Ureter (tissue), 1 donor: ENCODE measurements around the gene PAK1. TPM values are rescaled to one million over a fixed set of nuclear protein-coding genes. Genes with fewer than 3 reads are reported as not detected.

ENCODE experiments used
- DNase-seq: peaks from one replicate; pipeline ENCODE4 v3.0.0-alpha.2; 2020; ENCODE audit warnings: low spot score
- total RNA-seq: library from RNA; stranded (reverse); gene quantifications from one replicate; pipeline ENCODE4 v1.2.4, GENCODE V29; 2023
- donor health status: DM: yes; HTN: yes; CAD: no.

The PAK1 gene
- total RNA-seq, 1 donor from 2014 or later, result 56.7 TPM

DNA sequence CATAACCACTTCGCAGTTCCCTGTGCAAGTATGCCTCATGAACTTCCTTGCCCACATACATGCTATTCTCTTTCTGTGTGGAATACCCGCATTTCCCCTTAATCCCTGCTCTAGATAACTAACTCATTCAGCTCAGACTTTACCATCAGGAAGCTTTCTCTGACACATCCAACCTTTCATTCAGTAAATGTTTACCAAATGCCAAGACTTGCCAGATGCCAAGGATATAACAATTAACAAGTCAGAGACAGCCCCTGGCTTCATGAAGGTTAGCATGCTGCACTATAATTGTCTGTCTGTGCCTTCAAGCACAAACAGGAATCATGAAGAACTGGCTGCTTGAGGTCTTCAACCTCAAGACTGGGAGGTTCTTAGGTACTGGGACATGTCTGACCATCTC, 101.2 kb downstream of the PAK1 start:
- DNase-seq, result no peak

DNA sequence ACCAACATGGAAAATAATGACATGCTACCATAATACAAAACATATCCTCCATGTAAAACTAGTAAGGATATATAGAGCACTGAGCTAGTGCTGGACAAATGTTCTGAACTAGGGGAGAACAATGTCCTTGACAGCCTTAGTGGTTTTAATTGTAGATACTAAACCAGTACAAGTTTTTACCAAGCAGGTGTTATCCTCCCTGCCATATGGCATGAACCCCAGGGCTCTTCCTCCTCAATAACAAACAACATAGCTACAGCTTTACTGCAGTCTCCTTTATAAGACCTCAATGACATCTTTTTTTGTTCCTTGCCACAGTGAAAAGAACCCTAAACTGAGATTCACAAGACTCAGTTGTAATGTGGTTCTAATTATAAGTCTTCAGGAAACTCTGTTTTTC, 102.2 kb downstream of the PAK1 start:
- no peak for DNase-seq

DNA sequence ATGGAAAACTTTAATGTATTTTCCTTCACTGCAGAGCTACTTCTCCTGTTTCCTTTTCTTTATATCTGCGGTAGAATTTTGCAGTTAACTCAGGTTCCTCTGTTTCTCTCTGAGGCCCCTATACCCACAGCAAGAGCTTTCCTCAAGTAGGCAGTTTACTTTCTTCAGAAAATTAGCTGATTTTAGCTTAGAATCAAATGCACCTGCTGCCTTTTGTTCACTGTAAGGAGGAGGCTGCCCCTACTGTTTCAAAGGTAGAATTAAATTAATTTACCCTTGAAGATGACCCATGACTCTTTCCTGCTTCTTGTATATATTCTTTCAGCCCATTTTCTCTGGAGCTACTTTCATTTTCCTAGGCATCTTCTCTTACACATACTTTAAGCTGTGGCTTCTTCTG, 103.7 kb downstream of the PAK1 start:
- DNase-seq, result no peak

DNA sequence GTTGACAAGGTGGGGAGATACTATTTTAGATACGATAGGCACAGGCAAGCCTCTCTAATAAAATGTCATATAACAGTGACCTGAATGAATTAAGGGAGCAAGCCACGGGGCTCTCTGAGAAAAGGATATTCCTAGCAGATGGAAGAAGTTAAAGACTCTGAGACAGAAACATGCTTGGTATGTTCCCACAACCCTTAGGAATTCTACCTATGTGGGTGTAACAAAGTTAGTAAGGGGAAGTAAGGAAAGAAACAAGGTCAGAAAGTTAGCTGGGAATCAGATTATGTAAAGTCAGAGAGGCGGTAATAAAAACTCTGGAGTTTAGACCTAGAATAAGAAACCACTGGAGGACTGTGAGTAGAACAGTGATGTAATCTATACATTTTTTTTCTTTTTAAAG, 112.7 kb downstream of the PAK1 start:
- no peak for DNase-seq

DNA sequence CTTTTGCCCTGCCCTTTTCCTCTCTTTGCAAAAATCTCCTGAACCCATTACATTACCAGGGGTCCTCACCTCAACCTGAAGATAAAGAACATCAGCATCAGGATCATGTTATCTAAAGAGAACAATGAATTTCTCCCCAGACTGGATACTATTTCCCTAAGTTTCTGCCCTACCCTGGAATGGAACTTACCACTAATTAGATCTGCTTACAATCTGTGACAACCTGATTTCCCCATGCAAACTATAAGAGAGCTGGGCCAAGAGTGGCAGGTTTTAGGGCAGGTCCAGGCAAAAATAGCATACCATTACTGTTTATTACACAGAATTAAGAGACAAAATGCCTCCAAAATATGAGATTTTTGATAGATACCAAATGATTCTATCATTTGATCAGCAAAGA, 114.4 kb downstream of the PAK1 start:
- no peak for DNase-seq

DNA sequence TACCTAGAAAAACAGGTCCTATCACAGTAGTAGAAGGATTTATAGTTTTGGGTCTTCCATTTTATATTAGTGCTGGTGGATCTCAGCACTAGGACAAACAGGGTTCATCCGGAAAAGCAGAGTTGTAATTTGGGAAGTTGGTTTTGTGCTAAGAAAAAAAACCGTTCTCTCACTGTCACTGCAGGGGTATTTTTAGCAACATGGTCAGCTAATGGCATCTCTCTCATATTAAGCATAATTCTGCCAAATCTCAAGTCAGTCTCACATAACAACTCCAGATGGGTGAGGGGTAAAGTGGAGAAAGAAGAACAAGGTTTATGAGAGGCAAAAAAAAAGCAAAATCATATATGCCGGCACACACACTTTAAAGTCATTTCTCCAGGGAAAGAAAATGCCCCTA, 120.8 kb downstream of the PAK1 start:
- DNase-seq, result no peak

DNA sequence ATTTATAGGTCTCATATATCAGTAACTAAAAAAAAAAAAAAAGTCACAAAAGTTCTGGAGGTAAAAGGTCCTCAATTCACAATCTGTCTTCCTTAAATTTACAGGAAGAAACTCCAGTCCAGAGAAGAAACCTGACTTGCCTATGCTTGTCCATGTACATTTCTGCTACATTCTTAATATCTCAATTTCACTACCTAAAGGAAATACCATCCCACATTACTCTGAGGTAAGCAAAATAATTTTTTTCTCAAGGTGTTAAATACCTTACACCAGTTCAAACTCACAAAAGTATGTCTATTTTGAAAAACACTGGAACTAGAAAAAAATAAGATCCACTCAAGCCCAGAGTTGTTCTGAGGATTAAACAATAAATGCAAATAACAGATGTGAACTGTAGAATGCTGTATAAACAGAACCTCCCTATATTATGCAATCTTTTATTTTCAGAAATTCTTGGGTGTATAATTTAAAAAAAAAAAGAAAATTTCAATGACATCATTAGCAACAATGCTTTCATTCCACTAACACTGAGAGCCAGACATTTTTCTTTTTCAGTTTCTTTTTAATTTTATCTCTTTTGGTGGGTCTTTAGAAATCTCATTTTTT, 122.5 kb downstream of the PAK1 start:
- DNase-seq, result no peak

DNA sequence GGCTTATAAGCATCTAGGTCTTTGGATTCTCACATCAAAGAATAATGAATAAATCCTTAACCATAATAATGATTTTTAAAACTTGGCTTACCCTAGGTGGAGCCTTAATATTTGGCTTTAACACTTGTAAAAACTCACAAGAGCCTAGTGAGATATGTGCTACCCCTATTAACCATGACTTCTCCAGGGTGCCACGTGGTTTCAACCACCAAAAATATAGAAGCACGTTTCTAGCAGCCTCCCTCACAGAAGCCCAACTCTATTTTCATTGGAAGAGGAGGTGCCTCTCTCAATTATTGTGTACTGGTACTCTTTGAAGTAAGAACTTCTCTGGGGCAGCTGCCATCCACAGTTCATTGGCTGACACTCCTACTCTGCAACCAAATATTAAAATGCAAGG, 125.9 kb downstream of the PAK1 start:
- DNase-seq, result no peak

DNA sequence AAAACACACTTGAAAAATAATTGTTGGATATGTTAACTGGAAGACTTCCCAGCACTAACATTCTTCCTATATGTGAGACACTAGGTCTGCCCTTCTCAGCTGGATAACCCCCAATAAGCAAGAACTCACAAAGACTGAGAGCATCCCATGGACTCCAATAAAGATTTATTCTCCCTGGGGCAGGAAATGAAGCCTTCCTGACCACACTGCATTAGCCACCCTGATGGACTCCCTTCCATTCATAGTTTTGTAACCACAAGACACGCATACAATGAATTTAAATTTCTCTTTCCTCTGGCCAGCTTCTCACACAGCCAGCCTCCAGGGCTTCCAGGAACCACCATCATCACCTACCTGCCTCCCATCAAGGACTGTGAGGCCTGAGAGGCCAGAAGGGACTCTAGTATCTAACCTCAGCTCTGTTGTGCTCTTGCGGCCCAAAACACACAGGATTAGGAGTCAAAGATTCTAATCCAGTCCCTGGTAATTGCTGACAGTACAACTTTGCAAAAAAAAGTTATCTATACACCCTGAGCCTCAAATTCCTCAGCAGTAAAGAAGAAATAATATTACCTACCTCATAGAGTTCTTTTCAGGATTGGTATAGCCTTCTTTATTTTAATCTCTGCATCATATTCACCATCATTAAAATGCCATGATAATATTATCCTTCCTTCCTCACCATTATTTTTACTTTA, 126.8 kb downstream of the PAK1 start:
- DNase-seq, result no peak

DNA sequence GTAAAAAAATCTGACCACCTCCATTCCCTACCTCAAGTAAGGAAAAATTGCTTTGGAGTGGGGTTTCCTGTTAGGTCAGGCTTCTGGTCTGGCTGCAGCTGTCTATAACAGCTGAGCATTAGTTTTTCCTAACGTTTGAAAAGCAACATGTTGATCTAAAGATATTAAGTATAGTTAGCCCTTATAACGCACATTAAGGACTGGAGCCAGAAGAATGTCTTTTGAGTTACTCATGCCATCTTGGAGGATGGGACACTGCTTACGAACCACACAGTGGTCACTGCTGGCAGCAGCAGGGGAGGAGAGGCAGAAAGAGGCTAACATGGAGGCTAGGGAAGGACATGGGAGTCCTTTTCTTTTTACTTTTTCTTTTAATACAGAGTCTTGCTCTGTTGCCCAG, 128.3 kb downstream of the PAK1 start:
- no peak for DNase-seq

DNA sequence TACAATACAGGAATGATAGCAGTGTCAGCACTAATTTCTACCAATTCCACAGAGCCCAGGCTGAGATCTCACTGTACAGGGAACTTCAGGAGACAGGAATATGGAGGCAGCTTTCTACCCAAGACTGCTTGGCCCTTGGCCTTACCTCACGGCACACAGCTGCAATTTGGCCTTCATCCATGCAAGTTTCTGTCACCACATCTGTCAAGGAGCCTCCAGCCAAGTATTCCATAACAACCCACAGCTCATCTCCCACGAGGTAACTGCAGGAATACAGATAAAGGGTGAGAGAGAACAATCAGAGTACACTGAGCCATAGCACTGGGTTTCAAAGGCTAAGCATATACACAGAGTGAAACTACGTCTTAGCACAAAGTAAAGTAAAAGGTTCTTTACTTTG, 133.4 kb downstream of the PAK1 start:
- DNase-seq, result no peak

DNA sequence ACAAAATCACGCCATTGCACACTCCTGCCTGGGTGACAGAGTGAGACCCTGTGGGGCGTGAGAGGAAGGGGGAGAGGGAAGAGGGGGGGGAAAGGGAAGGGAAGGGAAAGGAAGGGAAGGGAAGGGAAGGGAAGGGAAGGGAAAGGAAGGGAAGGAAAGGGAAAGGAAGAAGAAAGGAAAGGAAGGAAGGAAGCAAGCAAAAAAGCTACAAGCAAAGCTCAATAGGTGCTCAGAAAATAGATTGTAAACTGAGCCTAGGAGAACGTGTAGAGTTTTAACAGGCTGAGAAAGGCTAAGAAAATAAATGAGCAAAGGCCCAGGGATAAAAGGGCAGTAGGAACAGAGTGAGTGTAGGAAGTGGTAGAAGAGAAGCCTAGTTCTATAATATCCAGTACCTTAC, 141.6 kb downstream of the PAK1 start:
- no peak for DNase-seq

DNA sequence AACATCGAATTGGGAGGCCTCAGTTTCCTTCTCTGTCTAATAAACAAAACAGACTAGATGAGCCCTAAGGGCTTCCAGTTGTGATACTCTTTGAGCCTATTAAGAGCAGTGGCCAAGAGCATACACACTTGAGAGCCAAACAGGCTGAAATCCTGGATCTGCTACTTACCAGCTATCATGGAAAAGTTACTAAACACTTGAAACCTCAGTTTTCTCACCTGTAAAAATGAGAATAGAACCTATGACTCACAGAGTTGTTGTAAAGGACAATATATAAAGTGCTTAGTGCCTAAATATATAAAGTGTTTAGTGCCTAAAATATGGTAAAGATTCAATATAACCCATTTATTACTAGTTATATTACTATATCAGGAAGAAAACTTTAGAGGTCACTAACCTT, 148.7 kb downstream of the PAK1 start:
- no peak for DNase-seq

DNA sequence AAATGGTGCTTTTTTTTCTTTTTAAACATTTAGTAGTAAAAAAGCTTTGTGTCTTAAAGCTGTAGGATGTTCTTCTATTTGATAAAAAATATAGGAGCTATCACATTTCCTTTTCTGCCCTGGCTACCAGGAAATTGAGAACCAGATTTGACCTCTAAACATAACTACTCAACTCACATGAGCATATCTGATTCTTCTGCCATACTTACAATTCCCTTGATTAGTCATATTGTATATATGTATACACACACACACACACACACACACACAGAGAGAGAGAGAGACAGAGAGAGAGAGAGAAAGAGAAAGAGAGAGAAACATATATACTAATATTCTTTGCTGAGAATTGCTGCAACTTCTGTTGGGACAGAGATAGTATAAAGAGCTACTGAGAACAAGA, 149.4 kb downstream of the PAK1 start:
- no peak for DNase-seq

DNA sequence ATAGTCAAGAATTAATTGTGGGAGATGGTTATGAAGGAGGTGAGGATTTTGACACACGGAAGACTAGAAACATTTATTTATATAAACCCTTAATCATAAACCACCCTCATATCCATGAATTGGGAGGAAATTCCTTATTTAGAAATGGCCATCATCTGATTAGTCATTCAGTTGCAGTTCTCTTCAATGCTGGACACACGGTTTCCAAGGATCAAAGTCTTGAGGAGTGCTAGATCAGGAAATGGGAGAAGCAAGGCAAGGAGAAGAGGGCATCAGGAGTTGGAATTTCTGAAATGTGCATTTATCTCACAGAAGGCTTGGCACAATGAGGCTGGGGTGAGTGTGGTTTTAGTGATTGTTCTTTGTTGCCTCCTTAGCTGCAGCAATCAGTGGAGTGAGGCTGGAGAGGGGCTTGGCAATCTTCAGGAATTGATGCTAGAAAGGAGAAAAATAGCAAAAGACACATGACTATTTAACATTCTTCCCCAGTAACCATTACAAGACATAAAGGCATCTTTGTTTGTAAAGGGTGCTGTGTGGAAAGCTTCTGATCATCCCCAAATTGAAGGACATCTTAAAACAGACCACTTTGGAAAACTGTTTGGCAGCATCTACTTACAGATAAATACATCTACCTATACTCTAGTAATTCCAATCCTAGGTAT, 150.8 kb downstream of the PAK1 start:
- no peak for DNase-seq

DNA sequence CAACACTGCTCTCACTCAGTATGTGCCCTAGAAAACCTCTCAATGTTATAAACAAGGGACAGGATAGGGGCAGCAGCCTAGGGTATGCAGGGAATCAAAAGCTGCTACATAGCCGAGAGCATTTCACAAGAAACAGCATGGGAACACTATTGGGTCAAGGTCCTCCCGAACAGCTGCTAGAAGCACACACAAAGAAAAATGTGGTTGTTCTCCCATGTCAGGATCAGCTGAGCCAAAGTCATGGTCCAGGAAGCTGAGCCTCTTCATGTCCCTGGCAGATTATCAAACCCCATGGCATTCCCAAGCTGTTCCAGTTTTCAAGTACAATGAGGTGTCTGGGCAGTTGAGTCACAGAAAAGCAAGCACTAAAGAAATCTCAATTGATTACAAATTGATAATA, 151.4 kb downstream of the PAK1 start:
- DNase-seq, result no peak

DNA sequence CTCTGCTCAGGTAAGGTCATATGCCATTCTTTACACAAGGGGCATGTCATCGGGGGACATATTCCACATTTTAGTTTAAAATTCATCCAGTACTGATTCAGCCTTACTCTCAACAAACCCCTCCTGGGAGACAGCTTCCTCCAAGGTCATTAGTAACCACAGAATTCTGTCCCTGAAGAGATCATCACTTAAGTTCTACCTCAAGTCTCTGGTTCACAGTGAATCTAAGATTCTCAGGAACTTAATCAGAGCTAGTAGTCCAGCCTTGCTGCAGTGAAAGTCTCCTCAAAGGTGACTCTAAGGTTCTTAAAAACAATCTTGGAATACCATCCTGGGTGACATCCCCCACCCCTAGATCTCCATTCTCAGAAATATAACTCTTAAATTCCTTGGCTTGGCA, 153.5 kb downstream of the PAK1 start:
- DNase-seq, result no peak

DNA sequence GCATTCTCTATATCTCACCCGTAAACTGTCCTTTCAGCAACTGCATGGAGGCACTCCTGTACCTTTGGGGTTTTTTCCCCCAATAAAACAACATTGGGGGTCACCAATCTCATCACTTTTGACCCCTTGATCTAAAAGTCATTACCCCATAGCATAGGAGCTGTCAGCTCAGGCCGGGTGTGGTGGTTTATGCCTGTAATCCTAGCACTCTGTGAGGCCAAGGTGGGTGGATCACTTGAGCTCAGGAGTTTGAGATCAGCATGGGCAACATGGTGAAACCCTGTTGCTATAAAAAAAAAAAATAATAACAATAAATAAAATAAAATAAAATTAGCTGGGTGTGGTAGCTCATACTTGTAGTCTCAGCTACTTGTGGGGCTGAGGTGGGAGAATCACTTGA, 155.3 kb downstream of the PAK1 start:
- no peak for DNase-seq

DNA sequence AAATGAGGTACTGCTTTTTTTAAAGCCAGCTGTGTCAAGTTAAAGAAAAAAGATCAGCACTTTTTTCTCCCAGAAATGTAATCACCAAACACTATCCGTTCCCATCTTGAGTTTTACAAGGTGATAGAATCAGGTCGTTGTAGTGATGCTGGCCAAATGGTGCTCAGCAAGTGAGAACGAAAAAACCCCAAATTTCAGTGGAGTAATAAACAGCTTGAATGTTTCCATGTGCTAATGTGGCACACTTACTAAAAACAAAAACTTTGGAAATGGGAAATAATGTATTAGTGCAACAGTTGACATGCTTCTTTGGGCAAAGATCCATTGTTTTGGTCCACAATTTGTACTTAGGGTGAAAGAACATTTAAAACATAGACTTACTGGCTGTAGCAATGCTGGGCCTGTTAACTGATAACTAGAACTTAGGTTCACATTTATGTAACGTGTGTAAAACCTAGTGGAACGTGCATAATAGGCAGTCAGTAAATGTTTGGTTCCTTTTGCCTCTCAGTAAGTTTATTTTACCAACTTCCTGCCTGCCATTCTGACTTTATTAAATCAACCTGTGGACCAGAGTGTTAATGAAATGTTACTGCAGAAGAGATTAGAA, 157.1 kb downstream of the PAK1 start:
- DNase-seq, result no peak

DNA sequence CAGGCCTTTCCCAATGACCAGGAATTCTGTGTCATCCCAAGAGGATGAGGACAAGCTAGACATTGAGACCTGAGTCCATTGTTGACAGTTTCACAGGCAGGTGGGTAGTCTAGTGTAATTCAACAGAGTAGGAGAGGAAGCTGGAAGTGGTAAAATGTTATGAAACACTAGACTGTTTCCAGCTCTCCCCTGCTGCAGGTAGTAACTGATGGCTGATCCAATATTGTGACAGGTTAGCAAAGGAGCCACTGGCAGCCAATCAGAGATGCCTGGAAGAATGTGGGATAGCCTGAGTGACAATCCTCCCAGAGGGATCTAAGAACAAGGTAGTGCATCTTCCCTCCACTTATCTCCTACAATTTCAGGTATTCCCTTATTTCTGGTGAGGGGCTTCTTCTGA, 161.8 kb downstream of the PAK1 start:
- no peak for DNase-seq

DNA sequence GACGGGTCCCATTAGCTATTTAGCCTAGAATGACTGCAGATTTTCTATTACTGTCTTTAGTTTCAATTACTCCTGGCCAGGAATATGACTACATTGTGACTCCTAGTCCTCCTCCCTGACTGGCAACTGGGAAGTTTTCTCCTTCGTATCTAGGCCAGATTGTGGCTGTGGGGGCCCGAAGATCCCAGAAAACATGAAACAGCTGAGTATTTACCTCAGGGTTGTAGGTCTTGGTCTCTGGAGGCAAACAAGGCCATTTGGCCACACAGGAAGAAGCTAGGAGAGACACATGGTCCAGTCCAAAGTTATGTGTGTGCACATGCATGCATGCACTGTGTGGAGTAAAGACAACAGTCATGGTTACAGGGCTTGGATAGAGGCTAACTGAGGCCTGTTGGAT, 162.2 kb downstream of the PAK1 start:
- no peak for DNase-seq

DNA sequence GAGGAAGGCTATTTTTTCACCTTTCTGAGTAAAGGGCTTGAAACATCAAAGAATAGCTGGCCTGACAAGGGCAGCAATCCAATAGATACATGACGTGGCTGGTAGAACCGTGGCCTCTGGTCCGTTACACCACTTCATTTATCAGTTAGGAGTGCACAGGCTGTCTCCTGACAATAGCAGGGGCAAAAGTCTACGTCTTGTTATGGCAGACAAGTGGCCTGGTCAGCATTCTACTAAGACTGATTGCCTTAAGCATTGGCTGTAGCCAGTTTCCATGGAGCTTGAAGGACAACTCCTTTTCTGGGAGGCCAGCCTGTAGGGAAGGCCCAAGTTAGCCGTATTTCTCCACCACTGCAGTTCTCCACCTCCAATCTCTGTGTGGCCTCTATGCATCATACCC, 163.2 kb downstream of the PAK1 start:
- DNase-seq, result no peak
